Measurements from ENCODE around the gene VPS33A. TPM values are rescaled to one million over a fixed set of nuclear protein-coding genes. Genes with fewer than 3 reads are reported as not detected.

Gene VPS33A
- total RNA-seq, 1 donor from 2014 or later: 8.1 TPM

DNA sequence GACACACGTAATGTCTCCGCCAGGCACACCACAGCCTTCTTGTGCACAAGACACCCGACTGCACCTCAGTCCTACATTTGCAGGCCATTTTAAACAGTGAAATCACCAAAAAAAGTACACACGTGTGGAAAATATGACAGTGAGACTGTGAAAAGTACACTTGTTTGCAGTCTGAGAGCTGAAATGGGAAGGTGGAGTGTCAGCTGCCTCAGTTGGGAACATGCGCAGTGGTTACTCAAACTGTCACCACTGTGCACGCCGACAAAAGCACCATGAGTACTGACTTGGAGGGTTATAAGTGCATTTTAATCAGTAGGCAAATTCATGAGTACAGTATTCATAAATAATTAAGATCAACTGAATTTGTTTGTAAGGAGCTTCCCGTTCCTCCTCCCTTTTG is 15.8 kb downstream of the VPS33A start:
- Histone ChIP-seq H3K27me3 (no peaks in the 10 kb centered on the region), H3K27ac (no peak overlapping the region), H3K36me3 (peaks cover 28 to 44% of the 10 kb centered on the region in 2 donors), H3K9me3 (no peaks in the 10 kb centered on the region), H3K4me1 (no peaks in the 10 kb centered on the region), H3K4me3 (no peak overlapping the region)
- TF ChIP-seq, protein P1, sequence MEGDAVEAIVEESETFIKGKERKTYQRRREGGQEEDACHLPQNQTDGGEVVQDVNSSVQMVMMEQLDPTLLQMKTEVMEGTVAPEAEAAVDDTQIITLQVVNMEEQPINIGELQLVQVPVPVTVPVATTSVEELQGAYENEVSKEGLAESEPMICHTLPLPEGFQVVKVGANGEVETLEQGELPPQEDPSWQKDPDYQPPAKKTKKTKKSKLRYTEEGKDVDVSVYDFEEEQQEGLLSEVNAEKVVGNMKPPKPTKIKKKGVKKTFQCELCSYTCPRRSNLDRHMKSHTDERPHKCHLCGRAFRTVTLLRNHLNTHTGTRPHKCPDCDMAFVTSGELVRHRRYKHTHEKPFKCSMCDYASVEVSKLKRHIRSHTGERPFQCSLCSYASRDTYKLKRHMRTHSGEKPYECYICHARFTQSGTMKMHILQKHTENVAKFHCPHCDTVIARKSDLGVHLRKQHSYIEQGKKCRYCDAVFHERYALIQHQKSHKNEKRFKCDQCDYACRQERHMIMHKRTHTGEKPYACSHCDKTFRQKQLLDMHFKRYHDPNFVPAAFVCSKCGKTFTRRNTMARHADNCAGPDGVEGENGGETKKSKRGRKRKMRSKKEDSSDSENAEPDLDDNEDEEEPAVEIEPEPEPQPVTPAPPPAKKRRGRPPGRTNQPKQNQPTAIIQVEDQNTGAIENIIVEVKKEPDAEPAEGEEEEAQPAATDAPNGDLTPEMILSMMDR (IDR thresholded peaks at IDR 0.05): no peak
- intact Hi-C loops (cut with DNase I): no loop called here
- no peak for DNase-seq (ENCODE audit: low spot score in 2 of 2)

DNA sequence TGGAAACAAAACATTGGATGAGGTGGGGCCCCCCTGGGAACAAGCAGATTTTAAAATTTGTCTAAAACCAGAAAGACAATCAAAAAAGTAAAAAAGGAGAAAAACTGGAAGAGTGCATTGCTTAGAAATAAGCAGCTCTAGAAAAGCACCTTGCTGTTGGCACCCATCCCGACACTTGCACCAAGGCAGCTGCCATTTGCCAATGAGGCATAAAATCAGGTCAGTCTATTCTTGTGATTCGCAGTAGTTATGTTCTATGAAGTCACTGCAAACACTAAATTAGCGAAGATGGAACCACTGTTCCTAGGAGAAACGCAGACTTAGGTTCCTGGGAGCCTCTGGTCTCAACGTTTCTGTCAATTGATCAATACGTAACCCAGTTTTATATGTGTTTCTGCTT is 16.2 kb downstream of the VPS33A start:
- TF ChIP-seq, protein P1 (IDR thresholded peaks at IDR 0.05): no peak
- Histone ChIP-seq H3K36me3 (peaks cover 28 to 41% of the 10 kb centered on the region in 2 donors), H3K4me1 (no peaks in the 10 kb centered on the region), H3K9me3 (no peaks in the 10 kb centered on the region), H3K27me3 (no peaks in the 10 kb centered on the region), H3K27ac (no peak overlapping the region), H3K4me3 (no peak overlapping the region)
- intact Hi-C loops (cut with DNase I): no loop called here
- no peak for DNase-seq (ENCODE audit: low spot score in 2 of 2)

DNA sequence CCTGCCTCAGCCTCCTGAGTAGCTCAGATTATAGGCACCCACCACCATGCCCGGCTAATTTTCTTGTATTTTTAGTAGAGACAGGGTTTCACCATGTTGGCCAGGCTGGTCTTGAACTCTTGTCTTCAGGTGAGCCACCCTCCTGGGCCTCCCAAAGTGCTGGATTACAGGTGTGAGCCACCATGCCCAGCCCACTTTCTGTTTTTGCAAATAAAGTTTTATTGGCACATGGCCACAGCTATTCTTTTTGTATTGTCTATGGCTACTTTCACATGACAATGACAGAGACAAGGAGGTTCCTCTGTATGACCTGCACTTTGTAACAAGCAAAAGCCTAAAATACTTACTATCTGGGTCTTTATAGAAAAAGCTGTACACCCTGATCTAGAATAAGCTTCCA is 20.7 kb downstream of the VPS33A start:
- no peaks in the 10 kb centered on the region for H3K9me3 ChIP-seq
- peaks cover 43 to 61% of the 10 kb centered on the region in 2 donors for H3K36me3 ChIP-seq
- no peak for DNase-seq (ENCODE audit: low spot score in 2 of 2)
- H3K27me3 ChIP-seq: no peaks in the 10 kb centered on the region
- no peaks in the 10 kb centered on the region for H3K4me1 ChIP-seq
- TF ChIP-seq, protein P1 (IDR thresholded peaks at IDR 0.05): no peak
- H3K4me3 ChIP-seq: no peak overlapping the region
- no peak overlapping the region for H3K27ac ChIP-seq
- intact Hi-C loops (cut with DNase I): no loop called here

DNA sequence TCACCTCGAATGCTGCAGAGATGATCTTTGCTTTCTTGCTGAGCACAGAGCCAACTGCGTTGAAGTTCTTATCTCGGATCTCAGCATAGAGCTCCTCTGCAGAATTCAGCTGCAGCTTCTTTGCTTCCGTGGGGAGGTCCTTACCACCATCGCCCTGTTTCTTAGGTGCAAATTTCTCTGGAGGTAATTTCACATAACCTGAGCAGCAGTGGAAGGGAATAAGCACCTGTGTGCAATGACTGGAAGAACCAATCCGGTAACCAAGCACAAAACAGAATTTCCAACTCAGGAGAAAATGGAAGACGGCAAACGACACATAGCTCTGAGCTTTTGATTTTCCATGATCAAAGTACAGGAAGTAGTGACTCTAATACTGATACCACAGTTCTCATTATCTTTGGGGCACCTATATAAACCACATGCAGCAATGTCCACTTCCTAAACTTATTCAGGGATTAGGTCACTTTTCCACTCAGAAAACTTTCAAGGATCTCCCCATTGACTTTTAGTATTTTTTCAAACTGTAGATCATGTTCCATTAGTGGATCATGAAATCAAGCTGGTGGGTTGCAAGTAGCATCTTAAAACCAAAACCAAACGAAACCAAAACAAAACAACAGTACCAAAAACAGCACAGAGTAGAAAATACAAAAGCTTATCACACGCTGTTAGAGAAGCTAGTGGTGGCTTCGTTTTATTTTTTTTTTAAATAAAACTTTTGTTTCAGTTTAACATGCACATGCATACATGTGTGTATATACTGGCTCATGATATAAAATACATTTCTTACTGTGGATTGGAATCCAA is 21.5 kb downstream of the VPS33A start:
- peaks cover 35 to 61% of the 10 kb centered on the region in 2 donors for H3K36me3 ChIP-seq
- no peak for DNase-seq (ENCODE audit: low spot score in 2 of 2)
- no peaks in the 10 kb centered on the region for H3K4me1 ChIP-seq
- TF ChIP-seq, protein P1 (IDR thresholded peaks at IDR 0.05): no peak
- no peak overlapping the region for H3K4me3 ChIP-seq
- no peaks in the 10 kb centered on the region for H3K27me3 ChIP-seq
- intact Hi-C loops (cut with DNase I): no loop called here
- no peak overlapping the region for H3K27ac ChIP-seq
- H3K9me3 ChIP-seq: no peaks in the 10 kb centered on the region

DNA sequence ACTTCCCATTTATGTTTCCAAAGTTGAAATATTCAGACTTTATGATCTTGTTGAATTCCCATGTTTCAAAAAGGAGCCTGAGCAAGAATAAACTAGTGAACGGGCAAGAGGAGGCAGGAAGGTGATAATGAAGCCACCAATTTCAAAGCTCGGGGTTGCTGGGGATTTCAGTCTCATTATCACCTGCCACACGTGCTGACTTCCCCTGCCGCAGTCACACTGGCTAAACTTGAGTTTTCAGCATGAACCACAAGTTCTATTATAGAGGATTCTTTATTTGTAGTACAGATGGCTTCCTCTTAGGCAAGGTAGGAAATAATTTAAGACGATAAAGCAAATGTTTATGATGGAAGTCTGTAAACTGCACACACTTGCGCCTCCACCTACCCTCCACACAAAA is 22.3 kb downstream of the VPS33A start:
- Histone ChIP-seq H3K27ac (no peak overlapping the region), H3K36me3 (peaks cover 35 to 56% of the 10 kb centered on the region in 2 donors), H3K9me3 (no peaks in the 10 kb centered on the region), H3K4me3 (no peak overlapping the region), H3K27me3 (no peaks in the 10 kb centered on the region), H3K4me1 (no peaks in the 10 kb centered on the region)
- intact Hi-C loops (cut with DNase I): no loop called here
- DNase-seq (ENCODE audit: low spot score in 2 of 2): no peak
- TF ChIP-seq, protein P1 (IDR thresholded peaks at IDR 0.05): no peak
